GM12878 (cell line): ENCODE measurements around the gene ETV6. TPM values are rescaled to one million over a fixed set of nuclear protein-coding genes. Genes with fewer than 3 reads are reported as not detected.

Source experiments
- ATAC-seq: fragments of 200-7000 bp; cut with Tn5 transposase; 3 replicates; pipeline ENCODE4 v1.9.1; 2020; ENCODE audit warnings: mild to moderate bottlenecking, moderate library complexity
- BruUV-seq: library from RNA; stranded (reverse); fragments of 400-500 nt; replicated peaks from 2 replicates; lab custom pipeline; 2021; lab: Mats Ljungman, UMichigan
- CTCF ChIA-PET: fragments of 300-600 bp; sonication (Branson Sonifier 250); formaldehyde crosslinking; extraction: SDS; loops from one replicate; lab custom pipeline; 2021; ENCODE audit warnings: inconsistent platforms; lab: Yijun Ruan, JAX
- POLR2A ChIA-PET: fragments of 350-600 bp; formaldehyde crosslinking; extraction: SDS; loops from one replicate; lab custom pipeline; 2021; ENCODE audit warnings: inconsistent platforms; lab: Charles Lee
- RAD21 ChIA-PET: fragments of 300-600 bp; sonication (Branson Sonifier 250); formaldehyde crosslinking; loops from one replicate; lab custom pipeline; 2023; ENCODE audit warnings: antibody characterized with exemption; ENCODE audit not compliant: unreplicated experiment; lab: Charles Lee
- SMC1A ChIA-PET: fragments of 300-600 bp; sonication (Branson Sonifier 250); formaldehyde crosslinking; loops from one replicate; lab custom pipeline; 2023; ENCODE audit not compliant: unreplicated experiment, uncharacterized antibody; lab: Charles Lee
- DNase-seq: peaks from one replicate; pipeline ENCODE4 v3.0.0-alpha.2; 2011; ENCODE audit warnings: low read depth, low spot score
- FAIRE-seq: peaks from 3 replicates; lab custom pipeline; 2011; peaks lifted over from hg19 to GRCh38; lab: Jason Lieb, UNC
- H2AFZ ChIP-seq: 2 replicates; pipeline ENCODE4 v1.6.0; 2011; ENCODE audit warnings: low read depth, low read length, control low read depth; ENCODE audit not compliant: control insufficient read depth
- H3K27ac ChIP-seq: 2 replicates; pipeline ENCODE4 v1.5.1; 2011; ENCODE audit warnings: control low read depth; ENCODE audit not compliant: control insufficient read depth, insufficient read depth
- H3K27me3 ChIP-seq, 2 experiments: replicated peaks in 1 of 2; 2 replicates each; pipeline versions ENCODE4 v1.6.0 to v1.6.1; 2011; ENCODE audit warnings: low read length in 1 of 2; ENCODE audit not compliant: control insufficient read depth in 2 of 2, insufficient read depth in 2 of 2
- H3K36me3 ChIP-seq, 2 experiments: 2 replicates each; pipeline ENCODE4 v1.5.1; 2011; ENCODE audit warnings: low read length in 1 of 2; ENCODE audit not compliant: control insufficient read depth in 2 of 2, insufficient read depth in 2 of 2
- H3K4me1 ChIP-seq: 2 replicates; pipeline ENCODE4 v1.6.1; 2011; ENCODE audit warnings: mild to moderate bottlenecking, low read length, moderate library complexity, mixed read lengths; ENCODE audit not compliant: control insufficient read depth, insufficient read depth
- H3K4me2 ChIP-seq: 2 replicates; pipeline ENCODE4 v1.6.0; 2011; ENCODE audit warnings: control low read depth; ENCODE audit not compliant: control insufficient read depth, insufficient read depth
- H3K4me3 ChIP-seq: fragments of 200-600 bp; sonication (generic); 2 replicates; pipeline ENCODE4 v1.5.1; 2016
- H3K79me2 ChIP-seq: 2 replicates; pipeline ENCODE4 v1.6.0; 2011; ENCODE audit warnings: low read length; ENCODE audit not compliant: control insufficient read depth, insufficient read depth
- H3K9ac ChIP-seq: 2 replicates; pipeline ENCODE4 v1.8.0; 2011; ENCODE audit warnings: low read length, control low read depth, mixed read lengths; ENCODE audit not compliant: control insufficient read depth, insufficient read depth
- H3K9me3 ChIP-seq: replicated peaks from 3 replicates; pipeline ENCODE4 v1.5.1; 2011; ENCODE audit warnings: mild to moderate bottlenecking, low read length; ENCODE audit not compliant: control insufficient read depth, insufficient read depth
- H4K20me1 ChIP-seq: 2 replicates; pipeline ENCODE4 v1.6.0; 2011; ENCODE audit not compliant: control insufficient read depth, insufficient read depth
- BRCA1 ChIP-seq: IDR thresholded peaks from 2 replicates; pipeline ENCODE4 v1.6.1; 2011; ENCODE audit warnings: low read depth, low read length, improper control_type of control experiment
- CHD2 ChIP-seq: IDR thresholded peaks from 2 replicates; pipeline ENCODE4 v1.6.1; 2011; ENCODE audit warnings: low read depth, low read length, improper control_type of control experiment, borderline replicate concordance
- FOXM1 ChIP-seq: IDR thresholded peaks from 2 replicates; pipeline ENCODE4 v1.6.1; 2012; ENCODE audit warnings: low read depth, mild to moderate bottlenecking, inconsistent platforms, low read length, moderate library complexity
- KDM1A ChIP-seq: fragments of 200-600 bp; sonication (generic); IDR thresholded peaks from 2 replicates; pipeline ENCODE4 v1.6.1; 2016; ENCODE audit warnings: borderline replicate concordance
- NFXL1 ChIP-seq: fragments of 450-650 bp; IDR thresholded peaks from 2 replicates; pipeline ENCODE4 v1.6.1; 2017; ENCODE audit warnings: antibody characterized with exemption, mild to moderate bottlenecking, borderline replicate concordance
- NR2C1 ChIP-seq: fragments of 450-650 bp; IDR thresholded peaks from 2 replicates; pipeline ENCODE4 v1.6.1; 2017; ENCODE audit warnings: antibody characterized with exemption, mild to moderate bottlenecking, moderate library complexity
- POLR2AphosphoS5 ChIP-seq: IDR thresholded peaks from 2 replicates; pipeline ENCODE4 v1.6.1; 2011; ENCODE audit warnings: mild to moderate bottlenecking, low read length, inconsistent platforms
- RB1 ChIP-seq: fragments of 450-650 bp; formaldehyde crosslinking; IDR thresholded peaks from 2 replicates; pipeline ENCODE4 v1.6.1; 2017; ENCODE audit warnings: mild to moderate bottlenecking, borderline replicate concordance
- ZBED1 ChIP-seq: IDR thresholded peaks from 2 replicates; pipeline ENCODE4 v1.6.1; 2016; ENCODE audit warnings: borderline replicate concordance
- ZNF207 ChIP-seq: fragments of 450-650 bp; IDR thresholded peaks from 2 replicates; pipeline ENCODE4 v1.6.1; 2014; ENCODE audit warnings: antibody characterized with exemption, mild to moderate bottlenecking, borderline replicate concordance
- WGBS: methylation state at CpG from one replicate; pipeline ENCODE4 v1.1.6; 2016; ENCODE audit warnings: low lambda C conversion rate; ENCODE audit not compliant: insufficient replicate concordance, insufficient coverage; ENCODE audit errors: missing lambda C conversion rate; 5-methylcytosine and 5-hydroxymethylcytosine counted together
- in situ Hi-C: fragments of 300-500 bp; cut with MboI; formaldehyde crosslinking; loops from 9 replicates; pipeline ENCODE4 v1.14.3; 2018; ENCODE audit warnings: mixed read lengths
- intact Hi-C: fragments of 100-400 bp; cut with micrococcal nuclease; formaldehyde crosslinking; loops from one replicate; pipeline ENCODE4 v1.14.2; 2022; ENCODE audit not compliant: unreplicated experiment
- polyA plus RNA-seq, 11 experiments: library from polyadenylated mRNA; depleted of rRNA in 4 of 11; unstranded in 6 of 11; stranded (reverse) in 5 of 11; fragments of >200 nt; fragmentation: Nextera tagmentation in 4 of 11; fragmentation: Illumina TruSeq in 1 of 11; extraction: Ambion mirVana in 4 of 11; extraction: Trizol in 1 of 11; gene quantifications; 1 replicate in 1 of 11; 2 replicates in 10 of 11; pipeline versions ENCODE4 v1.2.1 to v1.2.3, GENCODE V29; 2011 to 2016; ENCODE audit warnings: inconsistent platforms in 2 of 11, missing spikeins in 2 of 11, low read depth in 1 of 11
- total RNA-seq, 4 experiments: library from RNA; depleted of rRNA in 3 of 4; stranded (reverse); fragments of >200 nt in 3 of 4; fragmentation: Illumina TruSeq in 1 of 4; extraction: Trizol in 1 of 4; gene quantifications; 2 replicates each; pipeline versions ENCODE4 v1.2.1 to v1.2.3, GENCODE V29; 2013 to 2021
- TF ChIP-seq, protein P1 (sequence below): fragments of 450-650 bp; IDR thresholded peaks from 2 replicates; pipeline ENCODE4 v1.6.1; 2017; ENCODE audit warnings: mild to moderate bottlenecking, moderate library complexity

ETV6 gene
- total and polyA plus RNA-seq, 10 of the 15 experiments (the other 5 are each of a cell fraction or from before 2014, with no cell fraction given), result 6.6 to 74.8 (median 24.6) TPM

- Histone ChIP-seq H4K20me1 (no peaks in the 10 kb centered on the region), H3K9me3 (peaks cover 15% of the 10 kb centered on the region), H3K4me3 (no peak overlapping the region), H2AFZ (no peak overlapping the region), H3K36me3 (peaks cover 21 to 41% of the 10 kb centered on the region in 2 experiments), H3K79me2 (peaks cover 4% of the 10 kb centered on the region), H3K9ac (no peak overlapping the region), H3K27ac (no peak overlapping the region), H3K4me1 (no peaks in the 10 kb centered on the region; the same call in 1 of the 2 replicates), H3K4me2 (no peak overlapping the region), H3K27me3 (no peaks in the 10 kb centered on the region)
- no peak for ATAC-seq
- intact Hi-C loops, result no loop called here
- WGBS, result 98% methylated on average over 5 of the region's 5 CpGs
- ChIA-PET CTCF (no interaction called here), RAD21 (no interaction called here), SMC1A (interaction anchor here (1.2 kb wide), 1 partner anchor 279 kb away, joined by 3 read pairs; no protein-coding TSS in a partner anchor), POLR2A (no interaction called here)
- DNase-seq, result no peak
- FAIRE-seq, result no peak
- in situ Hi-C loops, result no loop called here
- BruUV-seq, result TSS peak; percentile 12
- TF ChIP-seq POLR2AphosphoS5, result 0 out of 2 replicates have a peak, but pooled peaks have one; percentile 31
- TF ChIP-seq NFXL1, result no peak
Observed at GRCh38 chr12:11863478-11863906, 214.0 kb downstream of the ETV6 start.

DNA sequence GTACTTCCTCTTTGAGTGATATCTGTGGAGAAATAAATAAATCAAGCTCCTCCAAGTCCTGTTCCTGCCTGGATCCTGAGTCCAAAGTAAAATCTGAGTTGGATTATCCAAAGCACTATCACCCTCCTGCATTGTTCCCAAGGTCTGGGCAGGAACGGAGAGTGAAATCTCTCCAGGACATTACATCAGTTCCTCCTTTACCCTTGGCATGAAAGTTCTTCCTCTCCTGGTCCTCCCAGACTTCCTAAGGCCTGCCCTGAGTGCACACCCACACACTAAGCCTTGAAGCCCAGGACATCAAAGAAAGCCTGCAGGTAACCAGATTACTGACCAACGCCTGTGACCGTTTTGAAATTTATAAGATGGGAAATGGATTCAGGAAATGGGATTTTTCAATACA lies 214.5 kb downstream of the ETV6 start:
- no peak for TF ChIP-seq ZBED1
- TF ChIP-seq KDM1A, result no peak
- TF ChIP-seq RB1, result no peak
- TF ChIP-seq NFXL1, result no peak
- no peak for TF ChIP-seq FOXM1
- TF ChIP-seq ZNF207, result no peak
- no peak for TF ChIP-seq NR2C1
- TF ChIP-seq, protein P1, sequence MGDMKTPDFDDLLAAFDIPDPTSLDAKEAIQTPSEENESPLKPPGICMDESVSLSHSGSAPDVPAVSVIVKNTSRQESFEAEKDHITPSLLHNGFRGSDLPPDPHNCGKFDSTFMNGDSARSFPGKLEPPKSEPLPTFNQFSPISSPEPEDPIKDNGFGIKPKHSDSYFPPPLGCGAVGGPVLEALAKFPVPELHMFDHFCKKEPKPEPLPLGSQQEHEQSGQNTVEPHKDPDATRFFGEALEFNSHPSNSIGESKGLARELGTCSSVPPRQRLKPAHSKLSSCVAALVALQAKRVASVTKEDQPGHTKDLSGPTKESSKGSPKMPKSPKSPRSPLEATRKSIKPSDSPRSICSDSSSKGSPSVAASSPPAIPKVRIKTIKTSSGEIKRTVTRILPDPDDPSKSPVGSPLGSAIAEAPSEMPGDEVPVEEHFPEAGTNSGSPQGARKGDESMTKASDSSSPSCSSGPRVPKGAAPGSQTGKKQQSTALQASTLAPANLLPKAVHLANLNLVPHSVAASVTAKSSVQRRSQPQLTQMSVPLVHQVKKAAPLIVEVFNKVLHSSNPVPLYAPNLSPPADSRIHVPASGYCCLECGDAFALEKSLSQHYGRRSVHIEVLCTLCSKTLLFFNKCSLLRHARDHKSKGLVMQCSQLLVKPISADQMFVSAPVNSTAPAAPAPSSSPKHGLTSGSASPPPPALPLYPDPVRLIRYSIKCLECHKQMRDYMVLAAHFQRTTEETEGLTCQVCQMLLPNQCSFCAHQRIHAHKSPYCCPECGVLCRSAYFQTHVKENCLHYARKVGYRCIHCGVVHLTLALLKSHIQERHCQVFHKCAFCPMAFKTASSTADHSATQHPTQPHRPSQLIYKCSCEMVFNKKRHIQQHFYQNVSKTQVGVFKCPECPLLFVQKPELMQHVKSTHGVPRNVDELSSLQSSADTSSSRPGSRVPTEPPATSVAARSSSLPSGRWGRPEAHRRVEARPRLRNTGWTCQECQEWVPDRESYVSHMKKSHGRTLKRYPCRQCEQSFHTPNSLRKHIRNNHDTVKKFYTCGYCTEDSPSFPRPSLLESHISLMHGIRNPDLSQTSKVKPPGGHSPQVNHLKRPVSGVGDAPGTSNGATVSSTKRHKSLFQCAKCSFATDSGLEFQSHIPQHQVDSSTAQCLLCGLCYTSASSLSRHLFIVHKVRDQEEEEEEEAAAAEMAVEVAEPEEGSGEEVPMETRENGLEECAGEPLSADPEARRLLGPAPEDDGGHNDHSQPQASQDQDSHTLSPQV, result no peak
- no peak for TF ChIP-seq BRCA1
- no peak for TF ChIP-seq CHD2

More for the DNA sequence above, 214.5 kb downstream of the ETV6 start:
- Histone ChIP-seq H3K79me2 (peaks cover 4% of the 10 kb centered on the region), H4K20me1 (no peaks in the 10 kb centered on the region), H3K36me3 (peaks cover 19 to 37% of the 10 kb centered on the region in 2 experiments), H3K9ac (no peak overlapping the region), H2AFZ (no peak overlapping the region), H3K27ac (no peak overlapping the region), H3K9me3 (peaks cover 15% of the 10 kb centered on the region), H3K27me3 (no peaks in the 10 kb centered on the region), H3K4me1 (no peaks in the 10 kb centered on the region; the same call in 1 of the 2 replicates), H3K4me3 (no peak overlapping the region), H3K4me2 (no peak overlapping the region)
- ChIA-PET RAD21 (interaction anchor here (0.6 kb wide), 1 partner anchor 51 kb away, joined by 3 read pairs; no protein-coding TSS in a partner anchor), POLR2A (no interaction called here), CTCF (interaction anchor here (1.0 kb wide), 1 partner anchor 175 kb away, joined by 3 read pairs; no protein-coding TSS in a partner anchor), SMC1A (interaction anchor here (1.2 kb wide), 1 partner anchor 279 kb away, joined by 3 read pairs; no protein-coding TSS in a partner anchor)
- DNase-seq, result no peak
- FAIRE-seq, result no peak
- intact Hi-C loops (no loop called here), in situ Hi-C loops (no loop called here)
- no peak for ATAC-seq
- 100% methylated on average over 3 of the region's 3 CpGs for WGBS
- BruUV-seq, result no TSS peak
